ENCODE measurements around the gene SCN5A.
A peak's percentile ranks its signal among the peaks of the same experiment; 100 is the strongest.

SCN5A gene

DNA sequence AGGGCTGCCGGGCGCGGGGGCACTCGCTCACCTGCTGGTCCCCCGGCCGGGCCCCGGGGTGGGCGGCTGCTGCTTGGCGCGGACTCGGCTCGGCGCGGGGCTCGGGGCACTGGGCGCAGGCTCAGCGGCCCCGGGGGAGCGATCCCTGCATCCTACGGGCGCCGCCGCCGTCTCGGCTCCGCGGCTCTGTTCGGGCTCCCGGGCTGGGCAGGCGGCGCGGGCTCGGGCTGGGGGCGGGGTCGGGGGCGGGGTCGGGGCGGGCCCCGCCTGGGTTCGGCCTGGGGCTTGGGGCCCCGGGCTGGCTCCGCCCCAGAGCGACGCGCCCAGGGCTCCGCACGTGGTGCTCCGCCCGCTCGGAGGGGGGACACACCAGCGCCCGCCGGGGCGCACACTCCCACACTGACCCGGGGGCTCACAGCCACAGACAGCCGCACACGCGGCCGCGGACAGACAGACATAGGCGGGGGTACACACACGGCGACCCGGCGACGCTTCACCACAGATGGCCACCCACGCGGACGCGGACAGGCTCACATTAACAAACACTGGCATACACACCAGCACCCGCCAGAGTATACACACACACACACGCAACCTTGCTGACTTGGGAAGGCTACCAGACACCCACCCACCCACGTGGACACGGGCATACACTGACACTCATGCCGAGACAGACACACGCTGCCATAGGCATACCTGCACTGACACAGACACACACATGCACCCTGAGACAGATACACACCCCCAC, at the start of gene SCN5A:
Gene SCN5A (minus strand): TSS at position 188 of the 748 bp plus-strand sequence. CDS start 16,380 bp downstream, outside the sequence.
- peak; percentile 17 to 39 (median 36) for DNase-seq (ENCODE audit: low read depth in 4 of 4, low spot score in 1 of 4)

GRCh38 chr3:38698760-38699159, 49.3 kb upstream of the SCN5A start:
- DNase-seq (ENCODE audit: low read depth in 4 of 4, low spot score in 1 of 4): no peak

- DNase-seq (ENCODE audit: low read depth in 4 of 4, low spot score in 1 of 4): no peak
Measured at GRCh38 chr3:38698061-38698460, 48.6 kb upstream of the SCN5A start.

- DNase-seq (ENCODE audit: low read depth in 4 of 4, low spot score in 1 of 4): no peak
Measured at GRCh38 chr3:38696034-38696433, 46.5 kb upstream of the SCN5A start.

- DNase-seq (ENCODE audit: low read depth in 4 of 4, low spot score in 1 of 4): no peak
Measured at GRCh38 chr3:38690185-38690584, 40.7 kb upstream of the SCN5A start.

GRCh38 chr3:38689774-38690173, 40.3 kb upstream of the SCN5A start:
- DNase-seq (ENCODE audit: low read depth in 4 of 4, low spot score in 1 of 4): no peak

DNA sequence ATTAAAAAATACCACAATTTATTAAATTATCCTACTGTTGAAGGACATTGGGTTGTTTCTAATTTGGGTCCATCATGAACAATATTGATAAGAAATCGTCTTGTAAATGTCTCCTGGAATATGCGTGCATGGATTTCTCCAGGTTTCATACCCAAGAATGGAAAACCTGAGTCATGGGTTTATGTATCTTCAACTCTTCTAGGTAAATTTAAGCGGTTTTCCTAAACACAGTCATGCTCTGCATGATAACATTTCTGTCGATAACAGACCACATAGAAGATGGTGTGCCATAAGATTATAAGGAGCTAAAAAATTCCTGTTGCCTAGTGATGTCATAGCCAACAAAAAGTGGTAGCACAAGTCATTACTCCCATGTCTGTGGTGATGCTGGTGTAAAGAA, 39.9 kb upstream of the SCN5A start:
- DNase-seq (ENCODE audit: low read depth in 4 of 4, low spot score in 1 of 4): no peak

DNA sequence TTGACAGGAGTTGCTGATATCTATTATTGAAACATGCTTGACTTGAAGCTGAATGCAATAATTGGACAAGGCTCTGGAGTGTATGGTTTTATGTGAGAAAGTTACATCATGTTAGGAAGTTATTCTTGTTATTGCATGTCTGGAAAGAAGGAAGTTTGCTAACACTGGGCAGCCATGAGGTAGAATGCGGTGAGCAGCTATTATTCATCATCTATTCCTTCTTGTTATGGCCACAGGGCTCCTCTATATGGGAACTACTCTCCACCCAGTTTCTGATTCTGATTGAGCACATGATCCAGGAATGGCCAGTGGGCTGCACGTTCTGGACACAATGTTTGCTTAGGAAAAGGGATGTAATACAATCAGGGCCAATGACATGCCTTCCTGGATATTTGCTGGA, 37.8 kb upstream of the SCN5A start:
- DNase-seq (ENCODE audit: low read depth in 4 of 4, low spot score in 1 of 4): no peak

- DNase-seq (ENCODE audit: low read depth in 4 of 4, low spot score in 1 of 4): no peak
Measured at GRCh38 chr3:38684546-38684945, 35.1 kb upstream of the SCN5A start.

GRCh38 chr3:38669668-38670067, 20.2 kb upstream of the SCN5A start:
- DNase-seq (ENCODE audit: low read depth in 4 of 4, low spot score in 1 of 4): no peak

GRCh38 chr3:38662544-38662943, 13.1 kb upstream of the SCN5A start:
- DNase-seq (ENCODE audit: low read depth in 4 of 4, low spot score in 1 of 4): no peak

DNA sequence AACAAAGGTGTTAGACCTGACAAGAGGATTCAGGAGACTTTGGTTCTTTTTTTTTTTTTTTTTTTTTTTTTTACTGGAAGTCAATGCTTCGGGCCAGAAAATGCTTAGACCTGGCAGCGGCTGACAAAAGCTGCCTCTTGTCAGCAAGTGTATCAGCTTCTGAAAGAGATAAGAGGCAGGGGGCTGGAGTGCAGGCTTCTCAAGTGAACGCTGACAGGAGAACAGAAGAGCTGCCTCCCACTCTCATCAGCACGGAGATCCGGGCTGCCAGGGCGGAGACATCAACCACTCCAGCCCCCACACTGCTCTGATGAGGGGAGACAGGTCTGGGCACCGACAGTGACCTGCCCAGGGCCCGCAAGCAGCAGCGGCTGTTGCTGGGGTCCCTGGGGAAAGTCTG, 9.4 kb upstream of the SCN5A start:
- DNase-seq (ENCODE audit: low read depth in 4 of 4, low spot score in 1 of 4): no peak

DNA sequence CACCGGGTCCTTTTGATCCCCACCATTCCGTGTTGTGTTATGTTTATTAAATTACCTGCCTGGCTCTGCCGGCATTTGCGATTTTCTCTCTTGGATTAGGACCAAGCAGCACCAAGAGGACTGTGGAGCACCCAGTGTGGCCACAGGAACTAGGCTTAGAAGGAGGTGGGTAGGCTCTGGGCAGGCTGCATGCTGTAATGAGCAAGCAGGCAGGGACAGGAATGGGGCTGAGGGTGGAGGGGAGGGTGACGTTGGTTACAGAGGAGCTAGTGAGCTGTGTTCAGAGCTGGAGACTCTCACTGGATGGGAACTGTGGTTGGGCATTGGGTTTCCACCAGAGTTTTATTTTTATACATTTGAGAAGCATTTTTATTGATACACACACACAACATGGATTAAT, 7.9 kb upstream of the SCN5A start:
- no peak for DNase-seq (ENCODE audit: low read depth in 4 of 4, low spot score in 1 of 4)

DNA sequence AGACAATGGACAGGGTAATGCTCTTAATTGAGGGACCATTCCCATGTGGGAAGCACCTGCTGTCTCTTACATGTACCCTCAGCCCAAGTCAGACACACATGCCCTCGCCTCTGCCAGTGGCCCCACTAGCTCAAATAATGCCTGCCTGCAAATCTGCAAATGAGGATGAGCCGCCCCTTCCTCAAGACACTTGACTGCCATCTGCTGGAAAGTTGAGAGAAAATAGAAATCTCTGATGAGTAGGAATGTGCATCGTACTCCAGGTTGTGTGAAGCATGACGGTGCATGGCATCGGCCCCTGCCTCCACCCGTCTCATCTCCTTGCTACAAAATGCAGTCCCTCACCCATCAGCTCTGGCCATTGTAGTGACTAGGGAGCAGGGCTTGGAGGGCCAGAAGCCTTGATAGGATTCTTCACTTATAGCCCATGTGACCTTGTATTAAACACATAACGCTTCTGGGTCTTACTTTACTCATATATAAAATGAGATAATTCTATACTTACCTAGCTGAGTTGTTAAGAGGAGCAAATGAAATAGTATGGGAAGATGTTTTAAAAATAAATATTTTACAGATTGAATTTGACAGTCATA, 6.3 kb upstream of the SCN5A start:
- no peak for DNase-seq (ENCODE audit: low read depth in 4 of 4, low spot score in 1 of 4)

DNA sequence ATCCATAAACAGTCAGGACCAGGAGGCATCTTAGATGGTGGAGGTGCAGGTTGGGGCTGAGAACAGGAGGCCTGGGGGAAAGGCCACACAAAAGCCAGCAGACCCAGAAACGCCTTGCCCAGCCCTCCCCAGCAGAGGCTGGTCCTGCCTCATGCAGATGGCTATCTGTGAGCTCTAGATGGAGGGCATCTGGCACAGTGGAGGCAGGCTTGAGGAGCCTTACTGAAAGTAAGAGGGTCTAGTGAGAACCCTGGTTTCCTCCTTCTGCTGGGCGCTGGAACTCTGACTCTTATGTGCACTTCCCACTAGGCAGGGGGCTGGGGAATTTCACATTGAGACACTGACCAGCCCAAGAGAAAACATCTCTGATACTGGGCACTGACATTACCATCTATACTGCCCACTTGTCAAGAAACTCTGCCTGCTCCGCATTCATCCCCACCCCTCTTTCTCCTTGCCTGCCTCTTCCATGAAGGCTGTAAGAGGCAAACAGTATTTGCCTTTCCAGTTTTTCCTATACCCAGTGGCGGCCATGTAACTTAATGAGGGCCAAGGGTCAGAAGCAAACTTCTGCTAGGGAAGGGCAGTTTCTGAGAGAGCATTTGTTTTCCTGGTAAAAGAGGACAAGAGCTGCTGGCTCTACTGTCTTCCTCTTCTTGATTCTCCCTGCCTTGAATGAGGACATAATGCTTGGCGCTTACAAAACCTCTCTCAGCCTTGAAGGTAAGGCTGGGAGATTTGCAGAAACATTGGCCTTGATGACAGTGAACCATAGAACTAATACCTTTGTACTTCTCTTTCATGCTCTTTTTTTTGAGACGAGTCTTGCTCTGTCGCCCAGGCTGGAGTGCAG, 4.4 kb upstream of the SCN5A start:
- no peak for DNase-seq (ENCODE audit: low read depth in 4 of 4, low spot score in 1 of 4)

DNA sequence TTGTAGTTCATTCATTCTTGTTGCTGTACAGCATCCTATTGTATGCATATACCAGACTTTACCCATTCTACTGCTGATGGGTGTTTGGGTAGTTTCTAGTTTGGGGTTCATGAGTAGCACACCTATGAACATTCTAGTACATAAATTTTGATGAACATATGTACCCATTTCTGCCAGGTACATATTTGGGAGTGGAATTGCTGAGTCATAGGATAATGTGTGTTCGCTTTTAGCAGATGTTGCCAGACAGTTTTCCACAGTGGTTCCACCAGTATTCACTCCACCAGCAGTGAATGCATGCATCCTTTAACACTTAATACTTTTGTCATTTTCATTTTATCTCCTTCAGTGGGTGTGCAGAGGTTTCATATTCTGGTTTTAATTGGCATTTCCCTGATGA, 3.4 kb upstream of the SCN5A start:
- DNase-seq (ENCODE audit: low read depth in 4 of 4, low spot score in 1 of 4): no peak

GRCh38 chr3:38651153-38651789, 1.8 kb upstream of the SCN5A start:
- DNase-seq (ENCODE audit: low read depth in 4 of 4, low spot score in 1 of 4): peak; percentile 35 to 58 (median 51)

- no peak for DNase-seq (ENCODE audit: low read depth in 4 of 4, low spot score in 1 of 4)
Measured at GRCh38 chr3:38650248-38650951, 913 bp upstream of the SCN5A start.

- no peak for DNase-seq (ENCODE audit: low read depth in 4 of 4, low spot score in 1 of 4)
Measured at GRCh38 chr3:38648659-38649499, 608 bp downstream of the SCN5A start.

Measured in stimulated activated CD4-positive, alpha-beta T cell treated with anti-CD3 and anti-CD28 coated beads, Interleukin-1b, Interleukin-23, amount 100 ng/mL, for 24 hours (primary cell).